HG03045 (cell line): ENCODE results near the gene SLC30A1.
A peak's percentile ranks its signal among the peaks of the same experiment; 100 is the strongest.
"Not testable (repeated sequence)": the region's sequence is repeated elsewhere in the genome, so short reads cannot be mapped to it uniquely, and the experiment has no call there.

ENCODE experiments used
- ATAC-seq: cut with Tn5 transposase; IDR thresholded peaks from one replicate; pipeline ENCODE4 v1.9.1; 2021; ENCODE audit warnings: mild to moderate bottlenecking, moderate library complexity; ENCODE audit not compliant: unreplicated experiment

The SLC30A1 gene

DNA sequence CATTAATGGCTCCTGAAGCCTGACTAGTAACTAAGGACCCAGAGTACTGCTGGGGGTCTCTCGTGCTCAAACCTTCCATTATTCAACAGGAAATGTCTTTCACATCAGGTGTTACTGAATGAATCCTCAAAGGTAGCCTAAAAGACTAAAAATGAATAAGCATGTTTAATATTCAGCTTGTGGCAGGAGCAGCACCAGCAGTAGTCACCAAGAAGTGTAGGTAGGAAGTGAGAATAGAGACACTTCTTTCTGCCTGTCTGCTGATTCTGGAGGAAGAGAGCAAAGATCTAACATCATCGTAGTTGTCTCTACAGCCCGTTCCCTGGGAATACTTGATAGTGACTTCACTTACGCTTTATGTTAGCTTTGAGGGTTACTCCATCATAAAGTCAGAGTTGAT is 7.6 kb upstream of the SLC30A1 start:
- ATAC-seq = no peak

DNA sequence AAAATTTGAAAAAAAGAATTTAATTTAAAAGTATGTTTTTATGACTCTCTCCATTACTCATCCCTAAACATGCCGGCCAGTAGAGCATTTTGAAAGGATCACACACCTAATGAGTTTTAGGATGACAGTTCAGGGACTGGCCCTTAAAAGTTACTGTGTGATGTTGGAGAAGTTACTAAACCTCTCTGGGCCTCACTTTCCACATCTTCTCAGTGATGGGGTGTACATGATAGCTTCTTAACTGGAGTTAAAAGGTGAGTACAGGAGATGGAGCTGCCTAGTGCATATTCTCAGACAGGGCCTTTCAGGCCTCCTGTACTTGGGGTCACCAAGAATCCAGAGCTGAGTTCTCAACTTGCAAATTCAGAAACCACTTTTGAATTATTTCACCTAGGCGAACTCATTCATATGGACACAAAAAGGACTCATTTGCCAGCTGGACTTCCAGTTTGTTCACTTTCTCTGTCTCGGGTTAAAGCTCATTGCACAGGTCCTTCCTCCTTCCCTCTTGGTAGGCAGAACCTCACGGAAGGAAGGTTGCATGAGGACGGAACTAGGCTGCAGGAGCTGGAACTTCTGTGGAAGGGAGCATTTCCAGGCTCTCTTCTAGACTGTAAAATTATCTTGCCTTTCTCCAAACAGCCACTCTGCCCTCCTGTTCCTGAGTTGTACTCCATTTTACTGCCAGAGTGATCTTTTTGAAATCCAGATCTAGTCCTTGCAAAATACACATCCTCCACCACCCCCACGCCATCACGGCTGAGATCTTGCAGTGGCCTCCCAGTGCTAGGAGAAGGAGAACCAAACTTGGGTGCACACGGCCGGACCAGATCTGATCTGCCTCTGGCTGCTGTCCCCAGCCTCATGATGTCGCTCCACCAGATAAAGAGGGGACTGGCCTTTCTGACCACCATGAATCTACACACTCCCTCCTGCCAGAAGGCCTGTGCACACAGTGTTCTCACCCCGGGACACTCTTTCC is 4.3 kb upstream of the SLC30A1 start:
- no peak for ATAC-seq

DNA sequence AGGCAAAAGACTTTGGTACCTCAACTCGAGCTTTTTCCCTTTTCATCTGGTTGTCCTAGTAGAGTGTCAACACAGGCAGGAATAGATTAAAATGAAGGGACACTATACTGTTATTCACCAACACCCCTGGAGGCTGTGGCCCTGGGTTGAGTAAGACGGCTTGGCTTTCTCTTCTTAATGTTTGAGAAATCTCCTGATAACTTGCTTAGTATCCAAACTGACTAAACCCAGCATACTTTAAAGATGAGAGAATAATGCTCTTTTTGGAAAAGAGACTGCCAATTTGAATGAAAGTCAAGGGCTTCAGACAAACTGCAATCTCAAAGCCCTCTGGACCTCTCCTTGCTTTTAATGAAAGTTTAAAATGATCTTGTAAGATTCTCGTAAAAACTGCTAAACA is 2.6 kb upstream of the SLC30A1 start:
- ATAC-seq = no peak

DNA sequence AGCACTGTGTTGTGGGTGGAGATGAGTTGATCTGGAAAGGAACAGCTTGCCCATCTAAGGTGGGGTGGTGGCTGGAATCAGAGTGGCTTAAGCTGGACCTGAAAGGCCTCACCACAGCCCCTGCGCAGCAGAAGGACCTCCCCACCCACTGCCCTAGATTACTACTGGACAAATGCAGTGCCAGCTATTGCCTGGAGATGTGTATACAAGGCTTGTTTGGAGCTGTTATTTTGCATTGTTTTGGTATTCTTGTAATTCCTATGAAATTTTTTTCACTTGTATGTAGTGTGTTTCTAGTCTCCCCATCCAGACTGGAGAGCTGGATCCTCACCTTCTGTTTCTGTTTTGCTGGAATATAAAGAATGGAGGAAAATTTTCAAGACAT is 1.3 kb upstream of the SLC30A1 start:
- ATAC-seq = no peak

DNA sequence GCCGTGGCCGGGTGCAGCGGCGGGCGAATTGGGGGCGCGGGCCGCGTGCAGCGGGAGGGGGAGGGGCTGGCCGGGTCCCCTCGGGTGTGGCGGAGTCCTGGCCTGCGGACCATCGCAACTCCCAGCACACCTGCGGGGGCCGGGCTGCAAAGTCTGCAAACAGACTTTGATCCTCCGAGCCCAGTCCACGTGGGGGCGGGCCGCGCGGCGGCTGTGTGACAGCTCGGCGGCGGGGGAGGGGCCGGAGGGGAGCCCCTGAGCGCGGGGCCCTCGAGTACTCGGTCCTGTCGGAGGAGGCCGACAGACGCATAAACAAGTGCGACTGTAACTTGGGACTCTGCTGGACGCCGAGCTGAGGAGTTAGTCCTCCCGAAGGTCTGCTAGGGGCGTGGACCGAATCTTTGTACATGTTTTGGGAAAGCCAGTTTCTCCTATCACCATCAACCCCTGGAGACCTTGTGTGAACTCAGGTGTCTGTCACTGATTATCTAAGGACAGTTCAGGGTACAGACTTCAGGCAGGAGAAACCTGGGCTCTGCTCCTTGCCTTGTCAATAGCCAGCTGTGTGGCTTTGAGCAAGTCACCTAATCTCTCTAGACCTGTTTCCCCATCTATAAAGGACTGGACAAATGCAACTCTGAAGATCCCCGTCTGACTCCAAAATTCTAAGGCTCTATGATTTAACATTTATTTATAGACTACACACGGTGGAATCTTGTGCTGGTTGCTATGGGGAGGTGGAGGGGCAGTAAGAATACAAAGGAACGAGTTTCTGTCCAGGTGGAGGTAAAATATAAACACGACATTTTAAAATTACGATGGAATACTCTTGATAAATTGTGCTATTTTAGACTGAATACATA is 710 bp upstream of the SLC30A1 start:
- peak; percentile 36 for ATAC-seq

DNA sequence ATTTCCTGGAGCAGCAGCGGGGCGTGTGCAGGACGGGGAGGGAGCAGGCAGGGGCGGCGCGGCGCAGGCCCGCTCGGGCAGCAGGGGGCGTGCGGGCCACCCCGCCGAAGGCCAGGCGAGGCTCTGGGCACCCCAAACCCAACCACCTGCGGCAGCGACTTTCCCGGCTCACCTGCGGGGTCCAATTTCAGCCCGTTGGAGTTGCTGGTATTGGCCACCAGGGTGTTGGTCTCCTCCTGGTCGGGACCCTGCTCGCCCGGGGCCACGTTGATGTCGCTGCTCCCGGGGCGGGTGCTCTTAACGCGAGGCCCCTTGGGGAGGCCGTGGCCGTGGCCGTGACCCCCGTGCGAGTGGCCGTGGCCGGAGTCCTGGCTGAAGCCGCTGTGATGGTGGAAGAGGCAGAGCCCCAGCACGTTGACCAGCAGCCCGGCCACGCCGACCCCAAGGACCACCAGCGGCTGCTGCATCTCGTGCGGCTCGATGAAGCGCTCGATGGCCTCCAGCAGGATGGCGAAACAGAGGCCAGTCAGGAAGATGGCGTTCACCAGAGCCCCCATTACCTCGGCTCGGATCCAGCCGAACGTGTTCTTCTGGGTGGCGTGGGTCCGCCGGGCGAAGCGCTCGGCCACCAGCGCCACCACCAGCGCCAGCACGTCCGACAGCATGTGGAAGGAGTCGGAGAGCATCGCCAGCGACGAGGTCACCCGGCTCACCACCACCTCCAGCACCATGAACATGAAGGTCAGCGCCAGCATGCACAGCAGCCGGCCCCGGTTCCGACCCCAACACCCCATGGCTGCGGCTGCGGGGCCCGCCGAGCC is 932 bp downstream of the SLC30A1 start:
- ATAC-seq = peak; percentile 39

DNA sequence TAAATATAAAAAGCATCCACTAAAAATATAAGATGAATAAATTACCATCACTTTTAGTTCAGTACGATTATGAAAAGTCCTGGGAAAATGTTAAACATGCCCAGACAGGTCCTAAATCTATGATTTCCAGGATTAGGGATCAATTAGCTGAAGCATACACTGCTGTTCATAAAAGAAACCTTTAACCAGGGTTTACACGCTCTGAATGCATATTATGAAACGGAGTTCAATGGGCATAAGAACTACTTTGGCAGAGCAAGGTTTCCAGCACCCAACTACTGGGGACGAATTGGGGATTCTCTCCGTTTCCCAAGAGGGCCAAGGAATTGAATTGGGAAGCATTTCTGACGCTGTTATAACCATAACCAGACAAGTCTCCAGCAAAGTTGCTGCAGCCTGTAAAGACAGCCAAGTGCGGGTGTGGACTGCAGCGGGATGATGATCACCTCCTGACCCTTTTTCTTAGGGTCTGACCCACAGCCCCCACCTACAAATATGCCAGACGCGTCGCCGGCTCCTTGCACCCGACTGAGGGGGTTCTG is 1.6 kb downstream of the SLC30A1 start:
- ATAC-seq = no peak

DNA sequence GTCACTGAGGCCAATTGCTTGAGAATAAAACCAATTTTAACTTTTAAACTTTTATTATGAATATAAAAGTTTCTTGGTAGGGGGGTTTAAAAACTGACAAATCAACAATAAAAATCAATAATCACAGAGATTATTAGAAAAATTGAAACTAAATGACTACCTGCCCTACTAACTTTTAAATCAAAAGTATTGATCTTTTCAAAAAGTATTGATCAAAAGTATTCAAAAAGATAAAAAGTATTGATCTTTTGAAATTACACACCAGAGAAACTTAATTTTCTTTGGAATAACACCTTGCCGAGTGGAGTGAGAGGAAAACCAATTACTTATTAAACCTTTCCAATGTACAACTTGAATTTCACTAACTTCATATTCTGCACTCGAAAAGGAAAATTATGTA is 2.2 kb downstream of the SLC30A1 start:
- ATAC-seq = no peak

DNA sequence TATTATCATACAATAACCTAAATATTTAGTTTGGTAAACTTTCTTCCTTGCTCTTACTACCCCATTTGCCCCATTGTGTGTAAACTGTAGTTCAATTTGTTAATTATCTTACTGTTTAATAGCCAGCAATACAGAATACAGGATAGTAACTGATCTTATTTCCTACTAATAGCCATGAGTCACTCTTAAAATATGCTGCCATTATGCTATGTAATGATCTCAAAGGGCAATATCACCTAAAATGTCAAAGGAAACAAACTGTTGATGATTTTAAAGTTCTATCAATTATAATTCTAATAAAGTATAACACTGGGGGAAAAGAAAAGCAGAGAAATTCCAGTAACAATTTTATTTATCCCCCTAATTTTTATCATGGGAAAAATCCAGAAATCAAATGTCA is 4.3 kb downstream of the SLC30A1 start:
- no peak for ATAC-seq

DNA sequence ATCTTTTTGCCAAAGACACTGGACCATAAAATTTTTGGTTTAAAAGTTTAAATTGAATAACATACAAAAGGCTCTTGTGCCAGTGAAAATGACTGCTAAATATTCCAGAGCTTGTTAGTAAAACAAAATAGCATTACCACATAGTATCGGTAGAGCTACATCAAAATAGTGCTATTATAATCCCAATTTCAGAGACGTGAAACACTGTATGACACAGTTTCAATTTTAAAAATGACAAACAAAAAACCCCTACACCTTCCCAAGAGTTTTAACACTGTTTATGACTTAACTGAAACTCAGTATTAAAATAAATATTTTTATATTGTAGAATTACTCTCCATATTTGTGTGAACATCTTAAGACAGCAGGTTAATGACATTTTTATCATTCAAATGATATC is 7.0 kb downstream of the SLC30A1 start:
- no peak for ATAC-seq

DNA sequence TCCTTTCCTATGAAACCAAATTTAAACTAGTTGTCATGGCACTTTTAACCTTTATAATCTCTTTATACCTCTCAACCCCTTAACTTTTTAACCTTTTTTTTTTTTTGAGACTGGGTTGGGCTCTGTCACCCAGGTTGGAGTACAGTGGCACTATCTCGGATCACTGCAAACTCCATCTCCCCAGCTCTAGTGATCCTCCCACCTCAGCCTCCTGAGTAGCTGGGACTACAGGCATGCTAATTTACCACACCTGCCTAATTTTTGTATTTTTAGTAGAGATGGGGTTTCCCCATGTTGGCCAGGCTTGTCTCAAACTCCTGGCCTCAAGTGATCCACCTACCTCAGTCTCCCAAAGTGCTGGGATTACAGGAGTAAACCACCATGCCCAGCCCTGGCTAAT is 8.6 kb downstream of the SLC30A1 start:
- ATAC-seq = not testable (repeated sequence)

DNA sequence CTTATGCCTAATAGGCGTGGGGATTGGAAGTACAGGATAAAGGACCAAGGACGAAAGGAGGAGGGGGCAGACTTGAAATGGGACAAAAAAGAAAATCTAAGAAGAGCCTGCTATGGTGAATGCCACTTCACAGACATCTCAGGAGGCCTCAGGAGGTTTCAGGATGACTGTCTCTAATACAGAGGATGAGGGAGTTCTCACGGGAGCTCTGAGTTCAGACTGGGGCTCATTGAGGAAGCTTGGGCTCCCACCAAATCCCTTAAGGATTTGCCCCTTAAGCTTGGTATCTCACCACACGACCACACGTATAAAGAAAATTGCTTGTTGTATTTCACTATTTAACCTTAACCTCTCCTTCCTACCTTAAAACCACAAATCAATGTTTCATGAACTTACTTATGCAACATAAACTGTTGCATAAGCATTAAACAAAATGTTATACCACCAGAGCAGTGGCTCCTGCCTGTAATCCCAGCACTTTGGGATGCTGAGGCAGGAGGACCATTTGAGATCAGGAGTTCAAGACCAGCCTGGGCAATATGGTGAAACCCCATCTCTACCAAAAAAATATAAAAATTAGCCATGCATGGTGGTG is 12.4 kb downstream of the SLC30A1 start:
- ATAC-seq = peak; percentile 93

DNA sequence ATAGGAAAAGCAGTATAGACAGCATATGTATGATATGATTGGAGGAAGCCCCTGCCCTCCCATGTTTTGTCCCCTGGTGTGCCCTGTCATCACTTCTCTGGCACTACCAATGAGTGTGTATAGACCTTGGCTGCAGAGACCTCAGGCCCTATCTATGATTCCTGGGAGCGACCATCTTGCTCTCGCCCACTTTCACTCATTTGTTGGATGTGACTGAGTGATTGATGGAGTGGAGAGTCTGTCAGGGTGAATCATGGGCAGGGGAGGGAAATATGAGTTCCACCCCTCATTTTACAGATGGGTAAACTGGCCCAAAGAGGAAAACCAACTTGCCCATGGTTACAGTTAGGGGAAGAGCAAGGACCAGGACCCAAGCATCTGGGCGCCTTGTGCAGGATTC is 14.9 kb downstream of the SLC30A1 start:
- no peak for ATAC-seq

DNA sequence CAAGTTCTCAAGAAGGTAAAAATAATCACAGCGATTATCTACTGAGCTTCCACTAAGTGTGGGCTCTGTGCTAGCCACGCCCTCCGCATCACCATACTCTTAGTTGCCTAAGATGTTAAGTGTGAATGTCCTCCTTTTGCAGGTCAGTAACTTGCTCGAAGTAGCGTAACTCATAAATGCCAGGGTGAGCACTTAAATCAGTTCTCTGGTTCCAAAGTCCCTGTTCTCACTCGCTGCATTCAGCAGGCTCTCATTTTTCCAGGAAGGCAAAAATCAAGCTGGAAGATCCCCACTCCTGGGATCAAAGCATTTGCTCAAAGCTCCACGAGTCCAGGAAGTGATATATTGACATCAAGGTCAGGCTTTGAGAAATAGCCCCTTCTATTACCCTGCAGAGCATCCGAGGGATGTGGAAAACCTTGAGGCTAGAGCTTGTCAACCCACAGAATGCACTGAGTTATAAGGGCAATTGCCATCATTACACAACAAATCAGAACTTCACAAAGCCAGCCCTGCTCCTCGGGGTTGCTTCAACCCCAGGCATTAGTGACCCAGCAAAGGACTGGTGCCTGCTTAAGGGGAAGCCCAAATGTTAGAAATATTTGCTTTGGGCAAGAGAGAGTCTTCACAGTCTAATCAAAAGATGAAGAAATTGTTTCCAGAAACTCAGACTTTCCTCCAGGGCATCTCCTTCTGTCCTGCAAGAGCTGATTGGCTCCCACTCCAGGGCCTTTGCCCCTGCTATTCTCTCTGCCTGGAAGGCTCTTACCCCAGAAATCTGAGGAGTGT is 19.5 kb downstream of the SLC30A1 start:
- ATAC-seq = no peak

DNA sequence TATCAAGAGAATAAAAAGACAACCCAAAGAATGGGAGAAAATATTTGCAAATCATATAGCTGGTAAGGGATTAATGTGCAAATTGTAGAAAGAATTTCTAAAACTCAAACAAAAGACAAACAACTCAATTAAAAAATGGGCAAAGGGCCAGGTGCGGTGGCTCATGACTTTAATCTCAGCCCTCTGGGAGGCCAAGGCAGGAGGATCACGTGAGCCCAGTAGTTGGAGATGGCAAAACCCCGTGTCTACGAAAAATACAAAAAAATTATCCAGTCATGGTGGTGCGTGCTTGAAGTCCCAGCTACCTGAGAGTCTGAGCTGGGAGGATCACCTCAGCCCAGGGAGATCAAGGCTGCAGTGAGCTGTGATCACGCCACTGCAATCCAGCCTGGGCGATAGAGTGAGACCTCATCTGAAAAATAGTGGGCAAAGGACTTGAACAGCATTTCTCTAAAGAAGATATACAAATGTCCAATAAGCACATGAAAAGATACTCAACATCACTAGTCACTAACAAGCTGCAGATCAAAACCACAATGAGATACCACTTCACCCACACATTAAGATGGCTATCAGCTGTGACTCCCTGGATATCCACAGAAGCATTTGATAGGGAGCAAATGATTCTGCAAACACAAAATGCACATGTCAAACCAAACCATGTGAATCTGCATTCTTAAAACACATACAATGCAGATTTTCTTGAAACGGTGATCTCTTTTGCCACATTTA is 20.9 kb downstream of the SLC30A1 start:
- ATAC-seq = no peak

DNA sequence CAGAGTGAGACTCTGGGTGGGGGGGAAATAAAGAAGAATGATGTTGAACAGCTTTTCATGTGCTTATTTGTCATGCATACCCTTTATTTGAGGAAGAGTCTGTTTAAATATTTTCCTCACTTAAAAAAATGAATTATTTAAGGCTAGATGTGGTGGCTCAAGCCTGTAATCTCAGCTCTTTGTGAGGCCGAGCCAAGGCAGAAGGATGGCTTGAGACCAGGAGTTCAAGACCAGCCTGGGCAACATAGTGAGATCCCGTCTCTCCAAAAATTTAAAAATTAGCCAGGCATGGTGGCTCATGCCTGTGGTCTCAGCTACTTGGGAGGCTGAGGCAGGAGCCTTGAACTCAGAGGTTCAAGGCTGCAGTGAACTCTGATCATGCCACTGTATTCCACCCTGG is 25.4 kb downstream of the SLC30A1 start:
- no peak for ATAC-seq

DNA sequence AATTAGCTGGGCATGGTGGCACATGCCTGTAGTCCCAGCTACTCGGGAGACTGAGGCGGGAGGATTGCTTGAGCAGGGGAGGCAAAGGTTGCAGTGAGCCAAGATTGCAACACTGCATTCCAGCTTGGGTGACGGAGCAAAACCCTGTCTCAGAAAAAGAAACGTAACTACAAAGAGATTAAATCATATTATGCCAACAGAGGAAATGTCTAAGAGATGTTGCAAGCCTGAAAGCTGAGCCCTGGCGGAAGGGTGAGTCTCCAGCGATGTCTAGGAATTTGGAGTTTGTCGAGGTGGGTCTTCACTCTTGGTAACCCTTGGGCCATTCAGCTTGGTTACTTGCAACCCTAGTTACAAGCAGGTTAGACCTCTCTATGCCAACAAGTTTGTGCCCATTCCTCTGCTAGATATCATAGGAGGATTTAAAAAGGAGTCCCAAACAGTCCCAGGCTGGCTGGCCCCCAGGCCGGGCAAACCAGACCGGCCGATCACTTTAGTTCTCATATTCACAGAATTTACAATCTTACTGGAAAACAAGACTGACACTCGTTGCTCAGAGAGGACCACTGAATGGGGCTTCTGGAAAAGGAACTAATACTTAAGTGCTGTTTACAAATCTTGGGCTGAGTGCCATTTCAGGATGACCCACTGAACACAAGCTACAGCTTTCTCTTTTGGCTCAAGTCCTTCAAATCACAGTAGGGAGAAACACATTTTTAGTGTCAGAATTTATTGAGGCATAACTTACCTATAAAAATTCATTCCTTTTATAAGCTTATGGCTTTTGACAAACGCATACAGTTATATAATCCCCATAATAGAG is 27.1 kb downstream of the SLC30A1 start:
- ATAC-seq = no peak

DNA sequence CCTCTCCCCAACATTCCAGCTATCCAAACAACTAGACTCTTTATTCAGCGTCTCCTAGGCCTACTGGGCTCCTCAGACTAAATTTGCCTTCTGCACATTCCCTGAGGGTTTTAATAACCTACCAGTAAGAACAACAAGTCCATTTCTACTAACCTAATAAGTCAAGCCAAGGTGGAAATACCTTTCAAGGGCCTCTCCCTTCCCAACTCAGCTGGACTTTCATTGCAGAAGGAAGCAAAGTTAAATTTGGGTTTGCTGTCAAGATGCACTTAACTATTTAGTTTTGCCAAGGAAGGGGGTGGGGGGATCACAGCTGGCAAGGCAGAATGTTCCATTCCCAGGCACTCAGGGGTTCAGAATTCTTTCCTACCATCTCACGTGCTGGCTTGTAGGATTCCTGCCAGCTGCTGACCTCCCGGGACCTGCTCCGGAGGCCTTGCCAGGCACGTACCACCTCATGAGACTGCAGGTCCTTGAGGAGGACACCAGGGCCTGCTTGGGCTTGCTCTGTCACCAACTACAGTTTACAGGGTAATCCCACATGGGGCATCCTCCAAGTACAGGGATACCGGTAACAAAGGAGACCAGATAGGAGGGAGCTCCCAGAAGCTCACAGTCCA is 29.8 kb downstream of the SLC30A1 start:
- no peak for ATAC-seq
